Right cardiac atrium (tissue), 5 donors: ENCODE measurements around the gene MTRFR. TPM values are rescaled to one million over a fixed set of nuclear protein-coding genes. Genes with fewer than 3 reads are reported as not detected.

Experiments
- ATAC-seq, 2 donors: fragments of 200-7000 bp; cut with Tn5 transposase; one replicate each; pipeline versions ENCODE4 v1.8.0 to v1.9.1; 2020; ENCODE audit warnings: moderate library complexity in 2 of 2, mild to moderate bottlenecking in 1 of 2
- DNase-seq, 3 donors: peaks; one replicate each; pipeline ENCODE4 v3.0.0-alpha.2; 2020
- H3K27ac ChIP-seq: one replicate; pipeline ENCODE4 v1.5.1; 2013; ENCODE audit warnings: mild to moderate bottlenecking, low read length, control low read depth, moderate library complexity
- H3K27me3 ChIP-seq: one replicate; pipeline ENCODE4 v1.6.1; 2013; ENCODE audit not compliant: control insufficient read depth, insufficient read depth
- H3K4me1 ChIP-seq: one replicate; pipeline ENCODE4 v1.6.1; 2013; ENCODE audit warnings: low read length; ENCODE audit not compliant: control insufficient read depth, insufficient read depth
- H3K4me3 ChIP-seq: one replicate; pipeline ENCODE4 v1.5.1; 2013; ENCODE audit warnings: low read length, control low read depth
- H3K9me3 ChIP-seq: one replicate; pipeline ENCODE4 v1.6.1; 2013; ENCODE audit warnings: low read length; ENCODE audit not compliant: control insufficient read depth
- WGBS: extraction: QIAGEN DNeasy Blood & Tissue Kit; methylation state at CpG from one replicate; pipeline ENCODE4 v1.1.7; 2013; 5-methylcytosine and 5-hydroxymethylcytosine counted together
- intact Hi-C, 4 donors: fragments of 100-400 bp; cut with DNase I; formaldehyde crosslinking; loops; one replicate each; pipeline versions ENCODE4 v1.11.0 to v1.14.0; 2022 to 2023
- polyA plus RNA-seq: library from polyadenylated mRNA; stranded (reverse); fragments of 200-250 nt; gene quantifications from one replicate; pipeline ENCODE4 v1.2.3, GENCODE V29; 2013
- total RNA-seq, 4 donors: library from RNA; stranded (reverse); fragmentation: NEBNext Ultra II Directional; extraction: Animal tissue kit (Norgen Biotek cat#: 25700); gene quantifications; one replicate each; pipeline ENCODE4 v1.2.1, GENCODE V29; 2021
- donor health status: healthy with polysubstance abuse.
- donor health status: DM: no; HTN: yes; CAD: no.
- donor health status: DM: no; HTN: no; CAD: no.
- donor health status: DM: no; HTN: yes; CAD: no; lungs with severe emphysema.
- donor health status: DM: yes; HTN: yes; CAD: no.

The MTRFR gene
- total and polyA plus RNA-seq, 5 donors = 9.5 to 14.1 (median 11.3) TPM

GRCh38 chr12:123271001-123271668 lies 37.9 kb downstream of the MTRFR start:
- H3K4me1 ChIP-seq = peaks cover 2% of the 10 kb centered on the region
- peak overlapping the region; percentile 98 for H3K4me3 ChIP-seq
- DNase-seq (peak; percentile 75 to 91 (median 86)), ATAC-seq (peak; percentile 23 to 52)
- WGBS = under 1% methylated on average over 107 of the region's 108 CpGs
- no peaks in the 10 kb centered on the region for H3K9me3 ChIP-seq
- H3K27me3 ChIP-seq = no peaks in the 10 kb centered on the region
- intact Hi-C loops = no loop called here
- H3K27ac ChIP-seq = peak overlapping the region; percentile 48

GRCh38 chr12:123273166-123273565 lies 39.9 kb downstream of the MTRFR start:
- H3K4me3 ChIP-seq = no peak overlapping the region
- 86% methylated on average over 15 of the region's 15 CpGs for WGBS
- H3K9me3 ChIP-seq = no peaks in the 10 kb centered on the region
- DNase-seq (no peak), ATAC-seq (no peak)
- intact Hi-C loops = no loop called here
- no peak overlapping the region for H3K27ac ChIP-seq
- H3K4me1 ChIP-seq = peaks cover 2% of the 10 kb centered on the region
- H3K27me3 ChIP-seq = no peaks in the 10 kb centered on the region

- 58% methylated on average over 2 of the region's 2 CpGs for WGBS
- DNase-seq = no peak
- intact Hi-C loops = no loop called here
- Histone ChIP-seq H3K9me3 (no peaks in the 10 kb centered on the region), H3K4me3 (no peak overlapping the region), H3K27me3 (no peaks in the 10 kb centered on the region), H3K27ac (peak overlapping the region; percentile 46), H3K4me1 (no peaks in the 10 kb centered on the region)
- no peak for ATAC-seq
Measured at GRCh38 chr12:123278101-123278627, 44.9 kb downstream of the MTRFR start.

DNA sequence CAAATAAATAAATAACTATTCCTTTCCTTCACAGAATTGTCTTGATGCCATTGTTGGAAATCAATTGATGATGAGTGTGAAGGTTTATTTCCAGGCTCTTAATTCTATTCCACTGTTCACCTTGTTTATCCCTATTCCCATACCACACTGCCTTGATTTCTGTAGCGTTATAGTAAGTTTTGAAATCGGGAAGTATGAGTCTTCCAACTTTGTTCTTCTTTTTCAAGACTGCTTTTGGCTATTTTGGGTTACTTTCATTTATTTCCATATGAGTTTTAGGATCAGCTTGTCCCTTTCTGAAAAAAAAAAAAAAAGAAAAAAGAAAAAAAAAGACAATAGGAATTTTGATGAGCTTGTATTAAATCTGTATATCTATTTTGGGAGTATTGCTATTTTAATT lies 47.7 kb downstream of the MTRFR start:
- intact Hi-C loops = no loop called here
- no peak overlapping the region for H3K27ac ChIP-seq
- 80% methylated on average over 2 of the region's 2 CpGs for WGBS
- ATAC-seq (no peak), DNase-seq (no peak)
- H3K4me3 ChIP-seq = no peak overlapping the region
- H3K4me1 ChIP-seq = no peaks in the 10 kb centered on the region
- H3K9me3 ChIP-seq = no peaks in the 10 kb centered on the region
- no peaks in the 10 kb centered on the region for H3K27me3 ChIP-seq

GRCh38 chr12:123282111-123282510 lies 48.9 kb downstream of the MTRFR start:
- Histone ChIP-seq H3K4me1 (no peaks in the 10 kb centered on the region), H3K27ac (no peak overlapping the region), H3K4me3 (no peak overlapping the region), H3K9me3 (no peaks in the 10 kb centered on the region), H3K27me3 (no peaks in the 10 kb centered on the region)
- DNase-seq = no peak
- no peak for ATAC-seq
- WGBS = 89% methylated on average over 10 of the region's 10 CpGs
- intact Hi-C loops = no loop called here

DNA sequence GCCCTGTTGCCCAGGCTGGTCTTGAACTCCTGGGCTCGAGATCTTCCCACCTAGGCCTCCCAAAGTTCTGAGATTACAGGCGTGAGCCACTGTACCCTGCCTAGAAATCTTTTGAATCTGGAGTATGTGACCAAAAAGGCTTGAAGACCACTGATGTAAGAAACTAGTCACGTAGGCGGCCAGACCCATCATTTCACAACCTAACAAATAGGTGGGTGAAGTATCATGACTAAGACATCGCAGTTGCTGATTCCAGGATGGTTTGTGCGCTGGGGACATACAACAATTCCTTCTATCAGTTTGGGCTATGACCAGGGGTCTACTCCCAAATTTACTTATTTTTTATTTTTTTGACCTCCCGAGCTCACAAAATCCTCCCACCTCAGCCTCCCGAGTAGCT lies 50.2 kb downstream of the MTRFR start:
- Histone ChIP-seq H3K9me3 (no peaks in the 10 kb centered on the region), H3K4me3 (no peak overlapping the region), H3K4me1 (no peaks in the 10 kb centered on the region), H3K27me3 (no peaks in the 10 kb centered on the region), H3K27ac (no peak overlapping the region)
- DNase-seq = no peak
- 94% methylated on average over 8 of the region's 8 CpGs for WGBS
- ATAC-seq = no peak
- intact Hi-C loops = no loop called here

DNA sequence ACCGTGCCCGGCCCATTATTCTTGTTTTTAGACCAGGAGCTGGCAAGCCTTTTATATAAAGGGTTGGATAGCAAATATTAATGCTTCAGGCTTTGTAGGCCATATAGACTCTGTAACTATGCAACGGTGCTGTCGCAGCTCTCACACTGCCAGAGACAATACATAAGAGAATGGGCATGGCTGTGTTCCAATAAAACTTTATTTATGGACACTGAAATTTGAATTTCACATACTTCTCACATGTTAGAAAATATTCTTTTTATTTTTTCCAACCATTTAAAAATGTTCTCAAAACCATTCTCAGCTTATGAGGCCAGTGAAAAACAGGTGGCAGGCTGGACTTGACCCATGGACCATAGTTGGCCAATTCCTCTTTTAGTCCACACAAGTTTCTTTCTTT lies 51.4 kb downstream of the MTRFR start:
- no peaks in the 10 kb centered on the region for H3K9me3 ChIP-seq
- 99% methylated on average over 4 of the region's 4 CpGs for WGBS
- H3K4me1 ChIP-seq = no peaks in the 10 kb centered on the region
- no peak overlapping the region for H3K27ac ChIP-seq
- DNase-seq (no peak), ATAC-seq (no peak)
- no peaks in the 10 kb centered on the region for H3K27me3 ChIP-seq
- H3K4me3 ChIP-seq = no peak overlapping the region
- intact Hi-C loops = no loop called here

GRCh38 chr12:123286652-123287373 lies 53.6 kb downstream of the MTRFR start:
- Histone ChIP-seq H3K27ac (no peak overlapping the region), H3K27me3 (no peaks in the 10 kb centered on the region), H3K4me1 (no peaks in the 10 kb centered on the region), H3K4me3 (no peak overlapping the region), H3K9me3 (no peaks in the 10 kb centered on the region)
- DNase-seq = no peak
- WGBS = 69% methylated on average over 9 of the region's 9 CpGs
- intact Hi-C loops = no loop called here
- no peak for ATAC-seq

- no peak overlapping the region for H3K27ac ChIP-seq
- H3K4me3 ChIP-seq = no peak overlapping the region
- ATAC-seq (no peak), DNase-seq (no peak)
- H3K9me3 ChIP-seq = no peaks in the 10 kb centered on the region
- intact Hi-C loops = no loop called here
- no peaks in the 10 kb centered on the region for H3K4me1 ChIP-seq
- WGBS = 94% methylated on average over 20 of the region's 20 CpGs
- no peaks in the 10 kb centered on the region for H3K27me3 ChIP-seq
Measured at GRCh38 chr12:123288751-123289346, 55.6 kb downstream of the MTRFR start.

DNA sequence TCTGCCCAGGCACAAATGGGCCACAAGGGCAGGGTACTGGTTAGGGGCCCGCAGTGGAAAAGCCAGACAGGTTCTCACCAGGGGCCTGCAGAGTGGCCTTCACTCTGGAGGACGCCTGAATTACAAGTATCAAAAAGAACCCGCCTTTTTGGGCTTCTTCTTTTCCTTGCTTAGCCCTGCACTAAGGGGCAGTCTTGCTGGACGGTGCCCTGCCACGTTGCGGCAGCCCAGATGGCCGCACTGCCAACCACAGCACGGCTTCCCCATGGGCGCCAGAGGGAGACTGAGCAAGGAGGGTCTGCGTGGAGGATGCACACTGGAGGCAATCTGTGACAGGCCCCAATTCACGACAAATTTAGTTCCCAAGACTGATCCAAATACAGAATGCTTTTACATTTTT lies 56.7 kb downstream of the MTRFR start:
- no peak for ATAC-seq
- WGBS = 93% methylated on average over 11 of the region's 11 CpGs
- intact Hi-C loops = no loop called here
- DNase-seq = no peak
- Histone ChIP-seq H3K4me1 (no peaks in the 10 kb centered on the region), H3K9me3 (no peaks in the 10 kb centered on the region), H3K4me3 (no peak overlapping the region), H3K27ac (no peak overlapping the region), H3K27me3 (no peaks in the 10 kb centered on the region)

DNA sequence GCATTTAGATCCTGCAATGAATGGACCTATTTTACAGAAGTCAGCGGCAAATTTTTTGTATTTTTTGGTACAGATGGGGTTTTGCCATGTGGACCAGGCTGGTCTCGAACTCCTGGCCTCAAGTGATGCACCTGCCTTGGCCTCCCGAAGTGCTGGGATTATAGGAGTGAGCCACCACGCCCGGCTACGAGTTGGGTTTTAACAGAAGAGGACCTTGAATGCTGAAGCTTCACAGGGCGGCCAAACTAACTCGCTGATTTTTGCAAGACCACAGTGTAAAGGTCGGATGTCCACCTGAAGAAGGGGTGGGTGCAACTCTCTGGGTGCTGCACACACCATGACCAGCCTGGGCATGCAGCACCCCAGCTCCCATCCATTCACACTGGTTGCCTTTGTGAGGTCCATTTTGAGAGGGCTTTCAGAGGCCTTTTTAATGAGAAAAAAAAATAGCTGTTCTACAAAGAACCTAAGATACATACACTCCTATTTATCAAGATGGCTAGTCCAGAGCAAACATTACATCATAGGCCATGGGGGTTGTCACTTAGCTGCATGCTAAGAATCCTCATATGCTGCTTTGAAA lies 60.0 kb downstream of the MTRFR start:
- intact Hi-C loops = no loop called here
- ATAC-seq (no peak), DNase-seq (no peak)
- Histone ChIP-seq H3K4me1 (no peaks in the 10 kb centered on the region), H3K9me3 (no peaks in the 10 kb centered on the region), H3K4me3 (no peak overlapping the region), H3K27ac (no peak overlapping the region), H3K27me3 (no peaks in the 10 kb centered on the region)
- WGBS = 94% methylated on average over 9 of the region's 9 CpGs
